Loucy (cell line): Measurements from ENCODE around the gene IFNLR1.

Source experiments
- H2AFZ ChIP-seq: fragments of 200-600 bp; sonication (generic); 2 replicates; pipeline ENCODE4 v1.6.0; 2016; ENCODE audit warnings: antibody characterized with exemption, mild to moderate bottlenecking, low read length, moderate library complexity
- H3F3A ChIP-seq: fragments of 200-600 bp; 2 replicates; pipeline ENCODE4 v1.6.0; 2016; ENCODE audit warnings: antibody characterized with exemption, low read depth, mild to moderate bottlenecking
- H3K27me3 ChIP-seq: fragments of 200-600 bp; sonication (generic); 2 replicates; pipeline ENCODE4 v1.6.1; 2014; ENCODE audit warnings: low read length, mild to moderate bottlenecking; ENCODE audit not compliant: insufficient read depth, poor library complexity, severe bottlenecking
- H3K36me3 ChIP-seq: fragments of 200-600 bp; sonication (generic); 2 replicates; pipeline ENCODE4 v1.6.1; 2016; ENCODE audit warnings: low read length; ENCODE audit not compliant: insufficient read depth
- H3K4me1 ChIP-seq: fragments of 200-600 bp; sonication (generic); 2 replicates; pipeline ENCODE4 v1.5.1; 2014; ENCODE audit warnings: low read length, mild to moderate bottlenecking; ENCODE audit not compliant: insufficient read depth, poor library complexity, severe bottlenecking
- H3K4me2 ChIP-seq: fragments of 200-600 bp; sonication (generic); 2 replicates; pipeline ENCODE4 v1.6.0; 2014; ENCODE audit warnings: antibody characterized with exemption, low read length, low read depth, mild to moderate bottlenecking; ENCODE audit not compliant: poor library complexity, severe bottlenecking
- H3K4me3 ChIP-seq: fragments of 200-600 bp; sonication (generic); 2 replicates; pipeline ENCODE4 v1.5.1; 2014; ENCODE audit warnings: low read length, mild to moderate bottlenecking, mixed read lengths; ENCODE audit not compliant: poor library complexity, severe bottlenecking
- H3K79me2 ChIP-seq: fragments of 200-600 bp; sonication (generic); 2 replicates; pipeline ENCODE4 v1.6.1; 2014; ENCODE audit warnings: low read length; ENCODE audit not compliant: insufficient read depth
- H3K9ac ChIP-seq: fragments of 200-600 bp; sonication (generic); 2 replicates; pipeline ENCODE4 v1.6.0; 2014; ENCODE audit warnings: mild to moderate bottlenecking, low read depth, low read length, moderate library complexity; ENCODE audit not compliant: poor library complexity, severe bottlenecking
- H3K9me2 ChIP-seq: fragments of 200-600 bp; sonication (generic); replicated peaks from 2 replicates; pipeline ENCODE4 v1.6.1; 2016; ENCODE audit warnings: low read depth, low read length, mixed read lengths
- H3K9me3 ChIP-seq: fragments of 200-600 bp; sonication (generic); 2 replicates; pipeline ENCODE4 v1.6.1; 2014; ENCODE audit warnings: mild to moderate bottlenecking, antibody characterized with exemption, low read length, low read depth; ENCODE audit not compliant: insufficient read depth
- H4K20me1 ChIP-seq: fragments of 200-600 bp; sonication (generic); 2 replicates; pipeline ENCODE4 v1.6.0; 2014; ENCODE audit warnings: antibody characterized with exemption, low read length, mild to moderate bottlenecking; ENCODE audit not compliant: insufficient read depth, poor library complexity, severe bottlenecking
- CTCF ChIP-seq: fragments of 200-600 bp; sonication (generic); conservative IDR thresholded peaks from 2 replicates; pipeline ENCODE4 v1.5.1; 2014; ENCODE audit warnings: mild to moderate bottlenecking, antibody characterized with exemption, low read length
- EZH2phosphoT487 ChIP-seq: fragments of 200-600 bp; IDR thresholded peaks from 2 replicates; pipeline ENCODE4 v1.6.1; 2018; ENCODE audit warnings: antibody characterized with exemption, mild to moderate bottlenecking, moderate library complexity, borderline replicate concordance

Gene IFNLR1

GRCh38 chr1:24168245-24168644 is 18.8 kb downstream of the IFNLR1 start:
- H3K9me3 ChIP-seq = no peaks in the 10 kb centered on the region
- H3K79me2 ChIP-seq = no peaks in the 10 kb centered on the region
- no peaks in the 10 kb centered on the region for H3K36me3 ChIP-seq
- H3K9me2 ChIP-seq = no peaks in the 10 kb centered on the region
- no peaks in the 10 kb centered on the region for H3K4me1 ChIP-seq
- no peaks in the 10 kb centered on the region for H4K20me1 ChIP-seq
- H3K4me2 ChIP-seq = no peak overlapping the region
- no peaks in the 10 kb centered on the region for H3K27me3 ChIP-seq
- no peak overlapping the region for H3K4me3 ChIP-seq
- no peaks in the 10 kb centered on the region for H3F3A ChIP-seq
- no peak overlapping the region for H2AFZ ChIP-seq
- H3K9ac ChIP-seq = no peak overlapping the region
- no peak for TF ChIP-seq CTCF
- no peak for TF ChIP-seq EZH2phosphoT487

DNA sequence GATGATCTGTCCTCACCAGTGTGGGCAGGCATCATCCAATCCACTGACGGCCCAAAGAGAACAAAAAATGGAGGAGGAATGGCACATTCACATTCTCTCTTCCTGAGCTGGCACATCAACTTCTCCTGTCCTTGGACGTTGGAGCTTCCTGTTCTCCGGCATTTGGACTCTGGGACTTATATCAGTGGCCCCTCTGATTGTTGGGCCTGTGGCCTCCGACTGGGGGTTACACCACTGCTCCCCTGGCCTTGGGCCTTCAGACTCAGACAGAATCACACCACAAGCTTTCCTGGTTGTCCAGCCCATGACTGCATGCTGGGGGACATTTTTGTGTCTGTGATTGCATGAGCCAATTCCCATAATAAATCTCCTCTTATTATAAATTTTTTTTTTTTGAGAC is 20.1 kb downstream of the IFNLR1 start:
- Histone ChIP-seq H3F3A (no peaks in the 10 kb centered on the region), H3K9ac (no peak overlapping the region), H3K27me3 (no peaks in the 10 kb centered on the region), H3K4me3 (no peak overlapping the region), H3K9me3 (no peaks in the 10 kb centered on the region), H4K20me1 (no peaks in the 10 kb centered on the region), H3K36me3 (no peaks in the 10 kb centered on the region), H2AFZ (no peak overlapping the region), H3K79me2 (no peaks in the 10 kb centered on the region), H3K4me1 (no peaks in the 10 kb centered on the region), H3K9me2 (no peaks in the 10 kb centered on the region), H3K4me2 (no peak overlapping the region)
- no peak for TF ChIP-seq EZH2phosphoT487
- TF ChIP-seq CTCF = no peak

DNA sequence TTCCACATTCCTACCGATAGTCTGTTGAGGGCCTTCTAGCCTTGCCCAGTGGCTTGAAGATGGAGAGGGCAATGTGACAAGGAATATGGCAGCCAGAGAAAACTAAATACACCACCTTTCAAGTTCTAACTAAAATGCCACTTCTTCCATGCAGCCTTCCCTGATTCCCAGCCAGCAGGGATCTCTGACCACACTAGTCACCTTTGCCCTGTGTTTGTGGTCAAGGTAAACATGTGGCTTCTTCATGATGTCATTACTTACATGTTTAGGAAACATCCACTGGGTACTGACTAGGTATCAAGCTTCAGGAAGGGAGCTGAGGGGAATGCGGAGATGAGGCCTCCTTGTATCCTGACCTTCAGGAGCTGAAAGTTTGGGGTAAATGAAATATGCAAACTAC is 21.6 kb downstream of the IFNLR1 start:
- H3K27me3 ChIP-seq = no peaks in the 10 kb centered on the region
- no peaks in the 10 kb centered on the region for H3K36me3 ChIP-seq
- H3K4me3 ChIP-seq = no peak overlapping the region
- H3K79me2 ChIP-seq = no peaks in the 10 kb centered on the region
- H3F3A ChIP-seq = no peaks in the 10 kb centered on the region
- no peaks in the 10 kb centered on the region for H3K4me1 ChIP-seq
- H3K9me2 ChIP-seq = no peaks in the 10 kb centered on the region
- TF ChIP-seq EZH2phosphoT487 = no peak
- no peak for TF ChIP-seq CTCF
- H4K20me1 ChIP-seq = no peaks in the 10 kb centered on the region
- no peak overlapping the region for H2AFZ ChIP-seq
- H3K4me2 ChIP-seq = no peak overlapping the region
- no peaks in the 10 kb centered on the region for H3K9me3 ChIP-seq
- no peak overlapping the region for H3K9ac ChIP-seq
